ENCODE measurements around the gene FMN2.
"Not testable (repeated sequence)": the region's sequence is repeated elsewhere in the genome, so short reads cannot be mapped to it uniquely, and the experiment has no call there.

Gene FMN2

GRCh38 chr1:240255922-240256321 is 164.2 kb downstream of the FMN2 start:
- no peak for DNase-seq (ENCODE audit: low read depth)

GRCh38 chr1:240256836-240257503 is 165.3 kb downstream of the FMN2 start:
- DNase-seq (ENCODE audit: low read depth): no peak

- peak; percentile 96 for DNase-seq (ENCODE audit: low read depth)
Measured at GRCh38 chr1:240258910-240259309, 167.2 kb downstream of the FMN2 start.

- DNase-seq (ENCODE audit: low read depth): not testable (repeated sequence)
Measured at GRCh38 chr1:240264494-240264893, 172.8 kb downstream of the FMN2 start.

- DNase-seq (ENCODE audit: low read depth): peak; percentile 83
Measured at GRCh38 chr1:240271081-240271480, 179.4 kb downstream of the FMN2 start.

GRCh38 chr1:240274569-240274968 is 182.9 kb downstream of the FMN2 start:
- DNase-seq (ENCODE audit: low read depth): no peak

GRCh38 chr1:240275219-240275618 is 183.5 kb downstream of the FMN2 start:
- DNase-seq (ENCODE audit: low read depth): not testable (repeated sequence)

GRCh38 chr1:240278082-240278481 is 186.4 kb downstream of the FMN2 start:
- no peak for DNase-seq (ENCODE audit: low read depth)

- no peak for DNase-seq (ENCODE audit: low read depth)
Measured at GRCh38 chr1:240280560-240281322, 189.1 kb downstream of the FMN2 start.

- DNase-seq (ENCODE audit: low read depth): no peak
Measured at GRCh38 chr1:240282061-240282830, 190.6 kb downstream of the FMN2 start.

GRCh38 chr1:240284656-240285414 is 193.2 kb downstream of the FMN2 start:
- peak; percentile 32 for DNase-seq (ENCODE audit: low read depth)

GRCh38 chr1:240285540-240285939 is 193.9 kb downstream of the FMN2 start:
- peak; percentile 92 for DNase-seq (ENCODE audit: low read depth)

- DNase-seq (ENCODE audit: low read depth): no peak
Measured at GRCh38 chr1:240287722-240288121, 196.0 kb downstream of the FMN2 start.

- no peak for DNase-seq (ENCODE audit: low read depth)
Measured at GRCh38 chr1:240293706-240294105, 202.0 kb downstream of the FMN2 start.

GRCh38 chr1:240294566-240294965 is 202.9 kb downstream of the FMN2 start:
- no peak for DNase-seq (ENCODE audit: low read depth)

- DNase-seq (ENCODE audit: low read depth): no peak
Measured at GRCh38 chr1:240295811-240296210, 204.1 kb downstream of the FMN2 start.

- no peak for DNase-seq (ENCODE audit: low read depth)
Measured at GRCh38 chr1:240304466-240304865, 212.8 kb downstream of the FMN2 start.

GRCh38 chr1:240306673-240307072 is 215.0 kb downstream of the FMN2 start:
- no peak for DNase-seq (ENCODE audit: low read depth)

GRCh38 chr1:240308096-240308495 is 216.4 kb downstream of the FMN2 start:
- DNase-seq (ENCODE audit: low read depth): no peak

GRCh38 chr1:240309769-240310168 is 218.1 kb downstream of the FMN2 start:
- no peak for DNase-seq (ENCODE audit: low read depth)

- DNase-seq (ENCODE audit: low read depth): peak; percentile 91
Measured at GRCh38 chr1:240310226-240310925, 218.7 kb downstream of the FMN2 start.
